Measurements from ENCODE around the gene CHST5.
A peak's percentile ranks its signal among the peaks of the same experiment; 100 is the strongest.

The CHST5 gene

GRCh38 chr16:75535901-75536300 is at the start of gene CHST5:
CHST5 (minus strand) TSS chr16:75536108; CDS start chr16:75530384, 5,724 bp downstream.
- no peak for DNase-seq (ENCODE audit: low read depth in 2 of 2)

GRCh38 chr16:75584108-75584507 is 48.2 kb upstream of the CHST5 start:
- no peak for DNase-seq (ENCODE audit: low read depth in 2 of 2)

GRCh38 chr16:75579281-75579834 is 43.5 kb upstream of the CHST5 start:
- no peak for DNase-seq (ENCODE audit: low read depth in 2 of 2)

GRCh38 chr16:75578725-75579124 is 42.8 kb upstream of the CHST5 start:
- DNase-seq (ENCODE audit: low read depth in 2 of 2) = no peak

GRCh38 chr16:75578212-75578611 is 42.3 kb upstream of the CHST5 start:
- no peak for DNase-seq (ENCODE audit: low read depth in 2 of 2)

GRCh38 chr16:75576384-75576811 is 40.5 kb upstream of the CHST5 start:
- no peak for DNase-seq (ENCODE audit: low read depth in 2 of 2)

- DNase-seq (ENCODE audit: low read depth in 2 of 2) = no peak
Measured at GRCh38 chr16:75575958-75576357, 40.0 kb upstream of the CHST5 start.

GRCh38 chr16:75573955-75574354 is 38.0 kb upstream of the CHST5 start:
- no peak for DNase-seq (ENCODE audit: low read depth in 2 of 2)

GRCh38 chr16:75572864-75573542 is 37.1 kb upstream of the CHST5 start:
- DNase-seq (ENCODE audit: low read depth in 2 of 2) = no peak

GRCh38 chr16:75570396-75571065 is 34.6 kb upstream of the CHST5 start:
- no peak for DNase-seq (ENCODE audit: low read depth in 2 of 2)

- no peak for DNase-seq (ENCODE audit: low read depth in 2 of 2)
Measured at GRCh38 chr16:75567911-75568310, 32.0 kb upstream of the CHST5 start.

GRCh38 chr16:75566758-75567255 is 30.9 kb upstream of the CHST5 start:
- no peak for DNase-seq (ENCODE audit: low read depth in 2 of 2)

- peak; percentile 78 to 83 for DNase-seq (ENCODE audit: low read depth in 2 of 2)
Measured at GRCh38 chr16:75566040-75566757, 30.3 kb upstream of the CHST5 start, which contains the start of gene GABARAPL2. GABARAPL2 (plus strand) TSS chr16:75566379; CDS start chr16:75566487, 108 bp downstream.

- no peak for DNase-seq (ENCODE audit: low read depth in 2 of 2)
Measured at GRCh38 chr16:75565640-75566039, 29.7 kb upstream of the CHST5 start.

- no peak for DNase-seq (ENCODE audit: low read depth in 2 of 2)
Measured at GRCh38 chr16:75559564-75560372, 23.9 kb upstream of the CHST5 start.

GRCh38 chr16:75558846-75559401 is 23.0 kb upstream of the CHST5 start:
- no peak for DNase-seq (ENCODE audit: low read depth in 2 of 2)

GRCh38 chr16:75556431-75556950 is 20.6 kb upstream of the CHST5 start:
- DNase-seq (ENCODE audit: low read depth in 2 of 2) = no peak

- DNase-seq (ENCODE audit: low read depth in 2 of 2) = peak; percentile 91 to 98
Measured at GRCh38 chr16:75555707-75556430, 20.0 kb upstream of the CHST5 start, which contains the start of gene TMEM231. TMEM231 (minus strand) TSS chr16:75556252; CDS start chr16:75556209, 43 bp downstream.

GRCh38 chr16:75555213-75555706 is 19.4 kb upstream of the CHST5 start:
- DNase-seq (ENCODE audit: low read depth in 2 of 2) = no peak

- DNase-seq (ENCODE audit: low read depth in 2 of 2) = no peak
Measured at GRCh38 chr16:75552951-75553350, 17.0 kb upstream of the CHST5 start.

Measured in stimulated activated CD4-positive, alpha-beta T cell treated with anti-CD3 and anti-CD28 coated beads, Interleukin-12 subunit alpha, Interleukin-12 subunit beta, amount 100 ng/mL, for 24 hours (primary cell).